Vein endothelial cell (primary cell): Measurements from ENCODE around the gene KIF7. TPM values are rescaled to one million over a fixed set of nuclear protein-coding genes. Genes with fewer than 3 reads are reported as not detected.

Experiments used
- total RNA-seq: library from RNA; depleted of rRNA; stranded (reverse); fragments of >200 nt; gene quantifications from 2 replicates; pipeline ENCODE4 v1.2.3, GENCODE V29; 2012

KIF7 gene
- total RNA-seq = 3.9 and 4.2 TPM in 2 replicates

GRCh38 chr15:89654847-89655805 lies at the start of gene KIF7:
Gene KIF7, minus strand, starts transcription at chr15:89655467. Its CDS starts 2,537 bp downstream, at chr15:89652930.

GRCh38 chr15:89690276-89691218 lies 35.3 kb upstream of the KIF7 start, which contains the start of the genes PEX11A and WDR93:
Gene PEX11A, minus strand, starts transcription at chr15:89690754. Its CDS starts 122 bp downstream, at chr15:89690632.
Gene WDR93, plus strand, starts transcription at chr15:89690811. Its CDS starts 10,936 bp downstream, at chr15:89701747.

GRCh38 chr15:89679212-89679611 lies 23.9 kb upstream of the KIF7 start, which contains the start of gene PLIN1:
Gene PLIN1, minus strand, starts transcription at chr15:89679367. Its CDS starts 1,878 bp downstream, at chr15:89677489.

Other genes starting within 250 kb of the KIF7 start
- gene RHCG, start 158.9 kb downstream of the KIF7 start, total RNA-seq = not detected in 2 replicates
- 3.3 and 6.2 TPM in 2 replicates for gene TICRR, start 80.0 kb downstream of the KIF7 start, total RNA-seq
- gene PLIN1, start 23.9 kb upstream of the KIF7 start, total RNA-seq = 0.10 TPM in 1 of 2 replicates, not detected in the other
- gene PEX11A, start 35.3 kb upstream of the KIF7 start, total RNA-seq = 2.4 and 3.3 TPM in 2 replicates
- 0.10 TPM in 1 of 2 replicates, not detected in the other for gene WDR93, start 35.3 kb upstream of the KIF7 start, total RNA-seq
- gene MESP1, start 95.8 kb upstream of the KIF7 start, total RNA-seq = 0.10 and 0.33 TPM in 2 replicates
- gene MESP2, start 120.9 kb upstream of the KIF7 start, total RNA-seq = 0.19 TPM in 1 of 2 replicates, not detected in the other
- gene ANPEP, start 159.4 kb upstream of the KIF7 start, total RNA-seq = 19.9 and 35.5 TPM in 2 replicates
- gene AP3S2, start 238.5 kb upstream of the KIF7 start, total RNA-seq = 41.8 and 43.8 TPM in 2 replicates